Measurements from ENCODE around the gene ITFG1. TPM values are rescaled to one million over a fixed set of nuclear protein-coding genes. Genes with fewer than 3 reads are reported as not detected.
"Not testable (repeated sequence)": the region's sequence is repeated elsewhere in the genome, so short reads cannot be mapped to it uniquely, and the experiment has no call there.

The ITFG1 gene
- total RNA-seq, 1 donor from 2014 or later, result 58.2 TPM

DNA sequence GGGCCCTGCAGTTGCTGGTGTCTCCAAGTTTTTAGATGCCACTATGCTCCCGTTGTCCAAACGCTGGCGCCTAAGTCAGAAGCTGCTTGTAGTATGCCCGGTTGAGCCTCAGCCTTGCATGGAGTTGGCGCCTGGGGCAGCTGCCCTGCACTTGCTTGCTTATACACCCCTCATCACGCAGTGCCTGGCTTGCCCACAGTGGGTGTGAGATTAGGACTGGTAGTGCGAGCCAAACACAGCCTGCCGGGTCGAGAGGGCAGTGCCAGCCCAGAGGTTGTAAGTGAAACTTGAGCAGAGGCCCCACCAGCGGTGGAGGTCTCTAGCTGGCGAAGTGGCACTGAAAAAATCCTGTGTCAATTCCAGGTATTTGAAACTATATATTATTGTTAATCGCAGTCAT lies 90.3 kb downstream of the ITFG1 start:
- Histone ChIP-seq H3K36me3 (peaks cover 13% of the 10 kb centered on the region), H3K27me3 (no peaks in the 10 kb centered on the region), H3K4me1 (no peaks in the 10 kb centered on the region), H3K9me3 (no peaks in the 10 kb centered on the region), H3K27ac (no peak overlapping the region), H3K4me3 (no peak overlapping the region)
- intact Hi-C loops (cut with DNase I), result no loop called here
- TF ChIP-seq, protein P1, sequence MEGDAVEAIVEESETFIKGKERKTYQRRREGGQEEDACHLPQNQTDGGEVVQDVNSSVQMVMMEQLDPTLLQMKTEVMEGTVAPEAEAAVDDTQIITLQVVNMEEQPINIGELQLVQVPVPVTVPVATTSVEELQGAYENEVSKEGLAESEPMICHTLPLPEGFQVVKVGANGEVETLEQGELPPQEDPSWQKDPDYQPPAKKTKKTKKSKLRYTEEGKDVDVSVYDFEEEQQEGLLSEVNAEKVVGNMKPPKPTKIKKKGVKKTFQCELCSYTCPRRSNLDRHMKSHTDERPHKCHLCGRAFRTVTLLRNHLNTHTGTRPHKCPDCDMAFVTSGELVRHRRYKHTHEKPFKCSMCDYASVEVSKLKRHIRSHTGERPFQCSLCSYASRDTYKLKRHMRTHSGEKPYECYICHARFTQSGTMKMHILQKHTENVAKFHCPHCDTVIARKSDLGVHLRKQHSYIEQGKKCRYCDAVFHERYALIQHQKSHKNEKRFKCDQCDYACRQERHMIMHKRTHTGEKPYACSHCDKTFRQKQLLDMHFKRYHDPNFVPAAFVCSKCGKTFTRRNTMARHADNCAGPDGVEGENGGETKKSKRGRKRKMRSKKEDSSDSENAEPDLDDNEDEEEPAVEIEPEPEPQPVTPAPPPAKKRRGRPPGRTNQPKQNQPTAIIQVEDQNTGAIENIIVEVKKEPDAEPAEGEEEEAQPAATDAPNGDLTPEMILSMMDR (IDR thresholded peaks at IDR 0.05), result no peak
- ATAC-seq, result no peak
- DNase-seq, result no peak

DNA sequence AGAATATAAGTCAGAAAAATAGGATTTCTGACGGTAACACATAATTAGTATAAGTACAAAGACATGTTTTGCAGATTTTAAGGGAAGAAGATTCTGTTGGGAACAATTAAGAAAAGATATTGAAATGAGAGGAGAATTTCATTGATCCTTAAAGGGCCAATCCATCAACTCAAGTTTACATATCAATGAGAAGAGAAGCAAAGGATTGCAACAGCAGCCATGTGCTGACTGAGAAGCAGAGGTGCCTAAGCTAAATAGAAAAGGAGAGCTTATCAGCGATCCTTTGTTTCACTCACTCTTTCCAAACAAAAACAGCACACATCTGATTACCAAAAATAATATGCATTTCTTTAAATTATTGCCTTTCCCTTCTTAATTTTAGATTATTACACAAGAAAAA lies 94.6 kb downstream of the ITFG1 start:
- no peak for ATAC-seq
- Histone ChIP-seq H3K27me3 (no peaks in the 10 kb centered on the region), H3K36me3 (peaks cover 5% of the 10 kb centered on the region), H3K9me3 (no peaks in the 10 kb centered on the region), H3K4me1 (no peaks in the 10 kb centered on the region), H3K27ac (no peak overlapping the region), H3K4me3 (no peak overlapping the region)
- no peak for DNase-seq
- intact Hi-C loops (cut with DNase I), result no loop called here
- TF ChIP-seq, protein P1 (IDR thresholded peaks at IDR 0.05), result no peak

DNA sequence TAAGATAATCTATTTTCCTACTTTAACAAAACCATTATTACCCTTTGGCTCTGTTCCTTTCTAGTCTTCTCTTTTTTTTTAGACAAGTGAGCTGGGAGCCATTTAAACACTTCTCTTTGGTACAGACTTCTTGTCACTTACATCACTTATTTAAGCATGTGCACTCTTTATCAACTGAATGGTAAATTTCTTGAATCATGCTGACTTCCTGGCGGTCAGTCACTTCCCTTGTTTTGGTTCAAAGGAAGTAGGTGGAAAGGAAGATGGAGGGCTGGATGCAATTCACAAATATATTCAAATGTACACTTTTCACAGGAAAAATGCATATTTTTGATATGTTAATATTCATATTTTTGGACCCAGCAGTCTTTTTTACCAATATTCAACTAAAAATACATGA lies 97.1 kb downstream of the ITFG1 start:
- DNase-seq (no peak), ATAC-seq (no peak)
- Histone ChIP-seq H3K9me3 (no peaks in the 10 kb centered on the region), H3K36me3 (peaks cover 5% of the 10 kb centered on the region), H3K4me1 (no peaks in the 10 kb centered on the region), H3K27ac (no peak overlapping the region), H3K27me3 (no peaks in the 10 kb centered on the region), H3K4me3 (no peak overlapping the region)
- intact Hi-C loops (cut with DNase I), result no loop called here
- TF ChIP-seq, protein P1 (IDR thresholded peaks at IDR 0.05), result no peak

DNA sequence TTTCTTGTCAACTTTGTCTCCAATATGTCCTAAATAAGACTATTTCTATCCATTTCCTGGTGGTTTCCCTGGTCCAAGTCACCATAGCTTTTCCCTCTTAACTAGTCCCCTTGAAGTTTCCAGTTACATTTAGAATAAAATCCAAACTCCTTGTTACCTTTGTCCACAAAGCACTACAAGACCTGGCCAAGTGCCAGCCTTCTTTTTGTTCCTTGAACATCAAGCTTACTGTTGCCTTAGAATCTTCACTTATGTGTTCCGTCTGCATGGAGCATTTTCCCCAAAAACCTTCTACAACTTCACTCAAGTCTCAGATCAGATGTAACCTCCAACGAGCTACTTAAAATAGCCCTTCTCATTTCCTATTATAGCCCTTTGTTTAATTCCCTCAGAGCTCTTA lies 101.4 kb downstream of the ITFG1 start:
- DNase-seq, result no peak
- ATAC-seq, result no peak
- no peak overlapping the region for H3K4me3 ChIP-seq

DNA sequence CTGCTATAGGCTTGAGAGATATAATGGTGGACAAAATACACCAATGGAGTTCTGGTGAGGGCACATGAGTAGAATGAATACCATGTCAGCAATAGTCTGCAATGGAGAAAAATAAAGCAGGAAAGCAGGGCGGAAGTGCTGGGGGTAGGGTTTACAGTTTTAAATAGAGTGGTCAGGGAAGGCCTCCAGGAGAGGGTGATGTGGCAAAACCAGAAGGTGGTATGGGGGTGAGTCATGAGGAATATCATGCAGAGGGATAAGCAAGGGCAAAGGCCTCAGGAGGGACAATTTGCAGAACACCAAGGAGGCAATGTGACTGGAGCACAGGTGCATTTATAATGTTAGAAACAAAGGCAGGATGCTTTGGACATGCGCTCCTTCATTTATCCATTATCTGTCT lies 102.0 kb downstream of the ITFG1 start:
- TF ChIP-seq, protein P1 (IDR thresholded peaks at IDR 0.05), result no peak
- Histone ChIP-seq H3K9me3 (peaks cover 4% of the 10 kb centered on the region), H3K36me3 (no peaks in the 10 kb centered on the region), H3K27ac (no peak overlapping the region), H3K27me3 (no peaks in the 10 kb centered on the region), H3K4me1 (no peaks in the 10 kb centered on the region), H3K4me3 (no peak overlapping the region)
- no peak for DNase-seq
- intact Hi-C loops (cut with DNase I), result no loop called here
- ATAC-seq, result no peak

More for the DNA sequence above, 101.4 kb downstream of the ITFG1 start:
- Histone ChIP-seq H3K27me3 (no peaks in the 10 kb centered on the region), H3K27ac (no peak overlapping the region), H3K9me3 (no peaks in the 10 kb centered on the region), H3K4me1 (no peaks in the 10 kb centered on the region), H3K36me3 (no peaks in the 10 kb centered on the region)
- intact Hi-C loops (cut with DNase I), result no loop called here
- TF ChIP-seq, protein P1 (IDR thresholded peaks at IDR 0.05), result no peak

DNA sequence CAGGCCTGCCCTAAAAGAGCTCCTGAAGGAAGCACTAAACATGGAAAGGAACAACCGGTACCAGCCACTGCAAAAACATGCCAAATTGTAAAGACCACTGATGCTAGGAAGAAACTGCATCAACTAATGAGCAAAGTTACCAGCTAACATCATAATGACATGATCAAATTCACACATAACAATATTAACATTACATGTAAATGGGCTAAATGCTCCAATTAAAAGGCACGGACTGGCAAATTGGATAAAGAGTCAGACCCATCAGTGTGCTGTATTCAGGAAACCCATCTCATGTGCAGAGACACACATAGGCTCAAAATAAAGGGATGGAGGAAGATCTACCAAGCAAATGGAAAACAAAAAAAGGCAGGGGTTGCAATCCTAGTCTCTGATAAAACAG lies 111.8 kb downstream of the ITFG1 start:
- DNase-seq; intact Hi-C loops (cut with DNase I); H3K36me3 ChIP-seq; H3K27ac ChIP-seq; ATAC-seq; H3K4me3 ChIP-seq; H3K27me3 ChIP-seq; H3K4me1 ChIP-seq; H3K9me3 ChIP-seq: not testable (repeated sequence)

DNA sequence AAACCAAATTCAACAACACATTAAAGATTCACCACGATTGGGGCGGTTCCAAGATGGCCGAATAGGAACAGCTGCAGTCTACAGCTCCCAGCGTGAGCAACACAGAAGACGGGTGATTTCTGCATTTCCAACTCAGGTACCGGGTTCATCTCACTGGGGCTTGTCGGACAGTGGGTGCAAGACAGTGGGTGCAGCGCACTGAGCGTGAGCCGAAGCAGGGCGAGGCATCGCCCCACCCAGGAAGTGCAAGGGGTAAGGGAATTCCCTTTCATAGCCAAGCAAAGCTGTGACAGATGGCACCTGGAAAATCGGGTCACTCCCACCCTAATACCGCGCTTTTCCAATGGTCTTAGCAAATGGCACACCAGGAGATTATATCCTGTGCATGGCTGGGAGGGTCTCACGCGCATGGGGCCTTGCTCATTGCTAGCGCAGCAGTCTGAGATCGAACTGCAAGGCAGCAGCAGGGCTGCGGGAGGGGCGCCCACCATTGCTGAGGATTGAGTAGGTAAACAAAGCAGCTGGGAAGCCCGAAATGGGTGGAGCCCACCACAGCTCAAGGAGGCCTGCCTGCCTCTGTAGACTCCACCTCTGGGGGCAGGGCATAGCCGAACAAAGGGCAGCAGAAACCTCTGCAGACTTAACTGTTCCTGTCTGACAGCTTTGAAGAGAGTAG lies 113.7 kb downstream of the ITFG1 start:
- DNase-seq; intact Hi-C loops (cut with DNase I); H3K27me3 ChIP-seq; H3K4me1 ChIP-seq; H3K27ac ChIP-seq; H3K9me3 ChIP-seq; H3K4me3 ChIP-seq; H3K36me3 ChIP-seq; ATAC-seq: not testable (repeated sequence)
